Stimulated activated CD4-positive, alpha-beta T cell treated with anti-CD3 and anti-CD28 coated beads, Interleukin-2, amount 100 ng/mL, for 4 hours (primary cell): ENCODE measurements around the gene EGLN2.
"Not testable (repeated sequence)": the region's sequence is repeated elsewhere in the genome, so short reads cannot be mapped to it uniquely, and the experiment has no call there.

ENCODE experiments used
- DNase-seq: peaks from one replicate; pipeline ENCODE4 v3.0.0-alpha.2; 2020; ENCODE audit warnings: low read depth

The EGLN2 gene

GRCh38 chr19:40846722-40847121 lies 47.7 kb downstream of the EGLN2 start:
- DNase-seq, result not testable (repeated sequence)

GRCh38 chr19:40850277-40850676 lies 51.3 kb downstream of the EGLN2 start, which contains the start of gene CYP2A6:
CYP2A6 (minus strand) TSS chr19:40850447; CDS start chr19:40850426, 21 bp downstream.
- not testable (repeated sequence) for DNase-seq

- DNase-seq, result not testable (repeated sequence)
These were observed 53.6 kb downstream of the EGLN2 start for GRCh38 chr19:40852467-40853152.
